IMR-90 (cell line): Measurements from ENCODE around the gene USP31. TPM values are rescaled to one million over a fixed set of nuclear protein-coding genes. Genes with fewer than 3 reads are reported as not detected.

Source experiments
- ATAC-seq: fragments of 200-7000 bp; cut with Tn5 transposase; 2 replicates; pipeline ENCODE4 v1.9.1; 2020; ENCODE audit warnings: low read depth, mild to moderate bottlenecking, moderate library complexity
- BruUV-seq: library from RNA; stranded (reverse); fragments of 400-500 nt; replicated peaks from 2 replicates; lab custom pipeline; 2021; lab: Mats Ljungman, UMichigan
- CTCF ChIA-PET: fragments of 300-600 bp; formaldehyde crosslinking; extraction: SDS; loops from one replicate; lab custom pipeline; 2021; ENCODE audit warnings: antibody characterized with exemption; lab: Yijun Ruan, JAX
- POLR2A ChIA-PET: fragments of 300-600 bp; sonication (Branson Sonifier 250); formaldehyde crosslinking; loops from one replicate; lab custom pipeline; 2022; ENCODE audit warnings: antibody characterized with exemption; ENCODE audit not compliant: unreplicated experiment; lab: Charles Lee
- DNase-seq: peaks from one replicate; pipeline ENCODE4 v3.0.0; 2013
- H2AFZ ChIP-seq: replicated peaks from 2 replicates; pipeline ENCODE3; 2013; ENCODE audit warnings: low read length, mild to moderate bottlenecking; ENCODE audit not compliant: poor library complexity
- H2AK5ac ChIP-seq: 2 replicates; pipeline ENCODE4 v1.6.1; 2013; ENCODE audit warnings: low read depth, low read length, inconsistent platforms
- H2AK9ac ChIP-seq: replicated peaks from 2 replicates; pipeline ENCODE3; 2013; ENCODE audit warnings: mild to moderate bottlenecking, low read depth, low read length, moderate library complexity; ENCODE audit not compliant: poor library complexity
- H2BK120ac ChIP-seq: 2 replicates; pipeline ENCODE4 v1.6.1; 2013; ENCODE audit warnings: low read depth, low read length, inconsistent platforms
- H2BK15ac ChIP-seq: 3 replicates; pipeline ENCODE4 v1.6.1; 2013; ENCODE audit warnings: low read depth, low read length, inconsistent platforms
- H2BK20ac ChIP-seq: 2 replicates; pipeline ENCODE4 v1.6.1; 2013; ENCODE audit warnings: low read depth, mild to moderate bottlenecking, inconsistent platforms, low read length, moderate library complexity
- H2BK5ac ChIP-seq: 2 replicates; pipeline ENCODE4 v1.6.1; 2013; ENCODE audit warnings: mild to moderate bottlenecking, low read depth, low read length, inconsistent platforms; ENCODE audit not compliant: poor library complexity, severe bottlenecking
- H3K14ac ChIP-seq: replicated peaks from 2 replicates; pipeline ENCODE4 v1.6.1; 2013; ENCODE audit warnings: low read depth, low read length, inconsistent platforms
- H3K18ac ChIP-seq: 2 replicates; pipeline ENCODE4 v1.6.1; 2013; ENCODE audit warnings: low read depth, low read length, control low read depth
- H3K23ac ChIP-seq: 2 replicates; pipeline ENCODE4 v1.6.1; 2013; ENCODE audit warnings: low read depth, low read length, inconsistent platforms
- H3K27ac ChIP-seq: 2 replicates; pipeline ENCODE4 v1.5.1; 2013; ENCODE audit warnings: mild to moderate bottlenecking, control low read depth, low read length; ENCODE audit not compliant: insufficient read depth
- H3K27me3 ChIP-seq: 2 replicates; pipeline ENCODE4 v1.6.1; 2013; ENCODE audit warnings: low read length; ENCODE audit not compliant: control insufficient read depth, insufficient read depth
- H3K36me3 ChIP-seq: 2 replicates; pipeline ENCODE4 v1.6.1; 2013; ENCODE audit warnings: low read length, mixed read lengths; ENCODE audit not compliant: control insufficient read depth, insufficient read depth
- H3K4ac ChIP-seq: 2 replicates; pipeline ENCODE4 v1.6.1; 2013; ENCODE audit warnings: low read depth, low read length, inconsistent platforms
- H3K4me1 ChIP-seq: 2 replicates; pipeline ENCODE4 v1.6.1; 2013; ENCODE audit warnings: low read length, mixed read lengths; ENCODE audit not compliant: control insufficient read depth, insufficient read depth
- H3K4me2 ChIP-seq: 2 replicates; pipeline ENCODE4 v1.6.1; 2013; ENCODE audit warnings: low read depth, mild to moderate bottlenecking, control low read depth, low read length, moderate library complexity
- H3K4me3 ChIP-seq: 2 replicates; pipeline ENCODE4 v1.5.1; 2013; ENCODE audit warnings: low read depth, mild to moderate bottlenecking, control low read depth, low read length, moderate library complexity; ENCODE audit not compliant: insufficient read depth
- H3K56ac ChIP-seq: 2 replicates; pipeline ENCODE4 v1.6.1; 2013; ENCODE audit warnings: low read length, inconsistent platforms; ENCODE audit not compliant: insufficient read depth; ENCODE audit errors: extremely low read depth
- H3K79me1 ChIP-seq, 2 experiments: 2 replicates each; pipeline ENCODE4 v1.6.1; 2013; ENCODE audit warnings: low read length in 2 of 2, inconsistent platforms in 1 of 2, low read depth in 1 of 2
- H3K9ac ChIP-seq: 2 replicates; pipeline ENCODE4 v1.6.1; 2013; ENCODE audit warnings: low read depth, low read length, control low read depth
- H3K9me1 ChIP-seq: 2 replicates; pipeline ENCODE4 v1.6.1; 2013; ENCODE audit warnings: low read length, inconsistent platforms; ENCODE audit not compliant: insufficient read depth
- H3K9me3 ChIP-seq: 2 replicates; pipeline ENCODE4 v1.6.1; 2013; ENCODE audit warnings: low read length; ENCODE audit not compliant: control insufficient read depth, insufficient read depth
- H4K20me1 ChIP-seq: 2 replicates; pipeline ENCODE4 v1.6.1; 2013; ENCODE audit warnings: low read length, inconsistent platforms; ENCODE audit not compliant: insufficient read depth
- H4K5ac ChIP-seq: 2 replicates; pipeline ENCODE4 v1.6.1; 2013; ENCODE audit warnings: mild to moderate bottlenecking, low read depth, low read length, control low read depth
- H4K8ac ChIP-seq, 2 experiments: 2 replicates each; pipeline ENCODE4 v1.6.1; 2013; ENCODE audit warnings: low read depth in 2 of 2, low read length in 2 of 2, control low read depth in 1 of 2, inconsistent platforms in 1 of 2
- H4K91ac ChIP-seq: 2 replicates; pipeline ENCODE4 v1.6.1; 2013; ENCODE audit warnings: low read depth, low read length, inconsistent platforms; ENCODE audit not compliant: insufficient read depth
- BHLHE40 ChIP-seq: fragments of 150-350 bp; IDR thresholded peaks from 2 replicates; pipeline ENCODE4 v1.6.1; 2016; ENCODE audit warnings: mild to moderate bottlenecking, low read depth, low read length
- CEBPB ChIP-seq: IDR thresholded peaks from 2 replicates; pipeline ENCODE4 v1.6.1; 2012; ENCODE audit warnings: low read depth, low read length, improper control_type of control experiment
- CHD1 ChIP-seq: IDR thresholded peaks from 2 replicates; pipeline ENCODE4 v1.6.1; 2012; ENCODE audit warnings: low read depth, low read length, improper control_type of control experiment
- FOS ChIP-seq: fragments of 150-350 bp; IDR thresholded peaks from 2 replicates; pipeline ENCODE4 v1.6.1; 2016; ENCODE audit warnings: low read depth, low read length
- MAFK ChIP-seq: IDR thresholded peaks from 2 replicates; pipeline ENCODE4 v1.6.1; 2012; ENCODE audit warnings: low read depth, low read length, improper control_type of control experiment
- MAZ ChIP-seq: IDR thresholded peaks from 2 replicates; pipeline ENCODE4 v1.6.1; 2012; ENCODE audit warnings: low read depth, mild to moderate bottlenecking, low read length, improper control_type of control experiment, moderate library complexity, borderline replicate concordance
- MXI1 ChIP-seq: IDR thresholded peaks from 2 replicates; pipeline ENCODE4 v1.6.1; 2012; ENCODE audit warnings: low read depth, mild to moderate bottlenecking, low read length, moderate library complexity, borderline replicate concordance
- NFE2L2 ChIP-seq: fragments of 150-350 bp; IDR thresholded peaks from 2 replicates; pipeline ENCODE4 v1.6.1; 2016; ENCODE audit warnings: low read depth, mild to moderate bottlenecking, low read length
- POLR2A ChIP-seq: IDR thresholded peaks from 2 replicates; pipeline ENCODE4 v1.6.1; 2012; ENCODE audit warnings: mild to moderate bottlenecking, low read depth, low read length
- RAD21 ChIP-seq: IDR thresholded peaks from 2 replicates; pipeline ENCODE4 v1.6.1; 2012; ENCODE audit warnings: low read length, improper control_type of control experiment
- RCOR1 ChIP-seq: IDR thresholded peaks from 2 replicates; pipeline ENCODE4 v1.6.1; 2012; ENCODE audit warnings: mild to moderate bottlenecking, low read length, improper control_type of control experiment; ENCODE audit not compliant: insufficient replicate concordance
- RFX5 ChIP-seq: IDR thresholded peaks from 2 replicates; pipeline ENCODE4 v1.8.0; 2012; ENCODE audit warnings: low read depth, mild to moderate bottlenecking, low read length, moderate library complexity
- SMC3 ChIP-seq: fragments of 150-350 bp; IDR thresholded peaks from 2 replicates; pipeline ENCODE4 v1.6.1; 2016; ENCODE audit warnings: low read depth, mild to moderate bottlenecking, antibody characterized with exemption, low read length, moderate library complexity
- WGBS, 2 experiments: methylation state at CpG; one replicate each; pipeline versions ENCODE4 v1.1.5 to v1.1.7; 2013; ENCODE audit warnings: missing lambda C conversion rate in 2 of 2; ENCODE audit not compliant: insufficient read length in 1 of 2; ENCODE audit errors: extremely low coverage in 2 of 2; 5-methylcytosine and 5-hydroxymethylcytosine counted together
- dilution Hi-C: fragments of 300-500 bp; cut with HindIII; formaldehyde crosslinking; loops from one replicate; pipeline ENCODE4 v1.14.3; 2018; ENCODE audit warnings: low sequenced_read_pairs; ENCODE audit not compliant: unreplicated experiment
- in situ Hi-C: fragments of 300-500 bp; cut with MboI; formaldehyde crosslinking; loops from 3 replicates; pipeline ENCODE4 v1.14.3; 2019; ENCODE audit warnings: low sequenced_read_pairs, inconsistent platforms, mixed read lengths
- intact Hi-C: fragments of 100-400 bp; cut with micrococcal nuclease; formaldehyde crosslinking; loops from 2 replicates; pipeline ENCODE4 v1.10.0; 2022
- polyA plus RNA-seq, 3 experiments: library from polyadenylated mRNA; depleted of rRNA; stranded (reverse); fragments of >200 nt; gene quantifications; 2 replicates each; pipeline ENCODE4 v1.2.3, GENCODE V29; 2012; ENCODE audit warnings: low replicate concordance in 1 of 3
- total RNA-seq: library from RNA; depleted of rRNA; stranded (reverse); fragments of >200 nt; gene quantifications from 2 replicates; pipeline ENCODE4 v1.2.3, GENCODE V29; 2012
- TF ChIP-seq, protein P1 (sequence below): fragments of 150-350 bp; IDR thresholded peaks from 2 replicates; pipeline ENCODE4 v1.6.1; 2016; ENCODE audit warnings: low read depth, mild to moderate bottlenecking, low read length, moderate library complexity, borderline replicate concordance
- TF ChIP-seq, protein P2 (sequence below): conservative IDR thresholded peaks from 2 replicates; pipeline ENCODE4 v1.5.1; 2012; ENCODE audit warnings: mild to moderate bottlenecking, low read depth, low read length, improper control_type of control experiment
- TF ChIP-seq, protein P3 (sequence below): fragments of 150-350 bp; IDR thresholded peaks from 2 replicates; pipeline ENCODE4 v1.6.1; 2017; ENCODE audit warnings: mild to moderate bottlenecking, antibody characterized with exemption, low read length, low read depth

USP31 gene
- total and polyA plus RNA-seq, 2 of the 4 experiments (the other 2 are of a cell fraction), result 2.9 to 3.4 TPM

DNA sequence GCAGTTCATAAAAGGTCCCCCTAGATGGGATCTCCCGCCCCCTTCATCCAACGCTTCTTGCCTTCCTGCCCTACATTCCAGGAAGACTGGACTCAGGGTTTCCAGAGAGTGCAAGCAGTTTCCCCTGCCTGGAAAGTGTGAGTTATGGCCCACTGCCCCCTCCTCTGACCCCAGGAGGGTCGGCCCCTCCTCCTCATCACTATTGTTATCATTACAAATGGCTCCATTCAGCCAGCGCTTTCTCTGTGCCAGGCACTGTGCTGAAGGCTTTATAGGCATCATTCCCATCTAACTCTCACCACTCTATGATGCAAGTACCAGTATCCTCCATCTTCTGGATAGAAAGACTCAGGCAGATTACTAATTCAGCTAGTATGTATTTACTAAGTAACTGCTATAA, 90.7 kb downstream of the USP31 start:
- Histone ChIP-seq H3K23ac (no peak overlapping the region), H2AFZ (no peak overlapping the region), H3K36me3 (no peaks in the 10 kb centered on the region), H3K4me2 (no peak overlapping the region), H3K27ac (no peak overlapping the region), H3K4ac (no peak overlapping the region), H2AK5ac (no peak overlapping the region), H3K4me1 (no peaks in the 10 kb centered on the region), H4K5ac (no peak overlapping the region), H4K91ac (no peak overlapping the region), H3K9me3 (no peaks in the 10 kb centered on the region), H4K8ac (no peak overlapping the region), H4K20me1 (no peaks in the 10 kb centered on the region; the same call in 1 of the 2 replicates), H2BK5ac (no peak overlapping the region), H3K4me3 (no peak overlapping the region), H3K9ac (no peak overlapping the region), H2AK9ac (no peak overlapping the region), H3K79me1 (no peaks in the 10 kb centered on the region), H3K18ac (no peak overlapping the region), H2BK20ac (no peak overlapping the region), H2BK15ac (no peak overlapping the region), H3K56ac (no peak overlapping the region), H3K9me1 (no peaks in the 10 kb centered on the region), H3K14ac (no peak overlapping the region), H2BK120ac (no peak overlapping the region), H3K27me3 (no peaks in the 10 kb centered on the region; the same call in 1 of the 2 replicates)
- in situ Hi-C loops, result no loop called here
- DNase-seq (no peak), ATAC-seq (no peak)
- CTCF ChIA-PET, result no interaction called here
- intact Hi-C loops, result no loop called here
- TF ChIP-seq BHLHE40 (no peak), RFX5 (no peak), MAZ (no peak), POLR2A (no peak), CEBPB (no peak), MXI1 (no peak), NFE2L2 (no peak), CHD1 (no peak), SMC3 (no peak), FOS (no peak), RCOR1 (no peak), RAD21 (no peak), MAFK (no peak)
- TF ChIP-seq, protein P1, sequence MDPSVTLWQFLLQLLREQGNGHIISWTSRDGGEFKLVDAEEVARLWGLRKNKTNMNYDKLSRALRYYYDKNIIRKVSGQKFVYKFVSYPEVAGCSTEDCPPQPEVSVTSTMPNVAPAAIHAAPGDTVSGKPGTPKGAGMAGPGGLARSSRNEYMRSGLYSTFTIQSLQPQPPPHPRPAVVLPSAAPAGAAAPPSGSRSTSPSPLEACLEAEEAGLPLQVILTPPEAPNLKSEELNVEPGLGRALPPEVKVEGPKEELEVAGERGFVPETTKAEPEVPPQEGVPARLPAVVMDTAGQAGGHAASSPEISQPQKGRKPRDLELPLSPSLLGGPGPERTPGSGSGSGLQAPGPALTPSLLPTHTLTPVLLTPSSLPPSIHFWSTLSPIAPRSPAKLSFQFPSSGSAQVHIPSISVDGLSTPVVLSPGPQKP, result no peak
- TF ChIP-seq, protein P2, sequence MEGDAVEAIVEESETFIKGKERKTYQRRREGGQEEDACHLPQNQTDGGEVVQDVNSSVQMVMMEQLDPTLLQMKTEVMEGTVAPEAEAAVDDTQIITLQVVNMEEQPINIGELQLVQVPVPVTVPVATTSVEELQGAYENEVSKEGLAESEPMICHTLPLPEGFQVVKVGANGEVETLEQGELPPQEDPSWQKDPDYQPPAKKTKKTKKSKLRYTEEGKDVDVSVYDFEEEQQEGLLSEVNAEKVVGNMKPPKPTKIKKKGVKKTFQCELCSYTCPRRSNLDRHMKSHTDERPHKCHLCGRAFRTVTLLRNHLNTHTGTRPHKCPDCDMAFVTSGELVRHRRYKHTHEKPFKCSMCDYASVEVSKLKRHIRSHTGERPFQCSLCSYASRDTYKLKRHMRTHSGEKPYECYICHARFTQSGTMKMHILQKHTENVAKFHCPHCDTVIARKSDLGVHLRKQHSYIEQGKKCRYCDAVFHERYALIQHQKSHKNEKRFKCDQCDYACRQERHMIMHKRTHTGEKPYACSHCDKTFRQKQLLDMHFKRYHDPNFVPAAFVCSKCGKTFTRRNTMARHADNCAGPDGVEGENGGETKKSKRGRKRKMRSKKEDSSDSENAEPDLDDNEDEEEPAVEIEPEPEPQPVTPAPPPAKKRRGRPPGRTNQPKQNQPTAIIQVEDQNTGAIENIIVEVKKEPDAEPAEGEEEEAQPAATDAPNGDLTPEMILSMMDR, result no peak
- TF ChIP-seq, protein P3, sequence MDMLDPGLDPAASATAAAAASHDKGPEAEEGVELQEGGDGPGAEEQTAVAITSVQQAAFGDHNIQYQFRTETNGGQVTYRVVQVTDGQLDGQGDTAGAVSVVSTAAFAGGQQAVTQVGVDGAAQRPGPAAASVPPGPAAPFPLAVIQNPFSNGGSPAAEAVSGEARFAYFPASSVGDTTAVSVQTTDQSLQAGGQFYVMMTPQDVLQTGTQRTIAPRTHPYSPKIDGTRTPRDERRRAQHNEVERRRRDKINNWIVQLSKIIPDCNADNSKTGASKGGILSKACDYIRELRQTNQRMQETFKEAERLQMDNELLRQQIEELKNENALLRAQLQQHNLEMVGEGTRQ, result no peak
- dilution Hi-C loops, result no loop called here
- POLR2A ChIA-PET, result no interaction called here
- BruUV-seq, result no TSS peak
- 31% methylated on average over 2 of the region's 4 CpGs; no CpG with 5 or more reads in 1 of the 2 experiments for WGBS, 2 experiments
